ENCODE data around the gene PHF12.

PHF12 gene

GRCh38 chr17:28955408-28955807 is 4.1 kb upstream of the PHF12 start:
- Histone ChIP-seq H3K4me3 (ENCODE audit: insufficient read depth, low read depth, low read length, poor library complexity, severe bottlenecking) (no peak overlapping the region), H3K4me1 (ENCODE audit: control insufficient read depth, insufficient read depth, low read length, poor library complexity, severe bottlenecking) (peaks cover 5% of the 10 kb centered on the region), H3K27ac (ENCODE audit: insufficient read depth, low read length, poor library complexity, severe bottlenecking) (no peak overlapping the region), H3K36me3 (ENCODE audit: control insufficient read depth, insufficient read depth, low read length) (no peaks in the 10 kb centered on the region), H3K27me3 (replicated peaks; ENCODE audit: control insufficient read depth, insufficient read depth, low read length, poor library complexity, severe bottlenecking) (no peaks in the 10 kb centered on the region), H3K9me3 (ENCODE audit: control insufficient read depth, low read length) (no peaks in the 10 kb centered on the region)
- no peak for DNase-seq

GRCh38 chr17:28954886-28955285 is 3.6 kb upstream of the PHF12 start:
- Histone ChIP-seq H3K4me3 (ENCODE audit: insufficient read depth, low read depth, low read length, poor library complexity, severe bottlenecking) (no peak overlapping the region), H3K9me3 (ENCODE audit: control insufficient read depth, low read length) (no peaks in the 10 kb centered on the region), H3K27me3 (replicated peaks; ENCODE audit: control insufficient read depth, insufficient read depth, low read length, poor library complexity, severe bottlenecking) (no peaks in the 10 kb centered on the region), H3K36me3 (ENCODE audit: control insufficient read depth, insufficient read depth, low read length) (no peaks in the 10 kb centered on the region), H3K4me1 (ENCODE audit: control insufficient read depth, insufficient read depth, low read length, poor library complexity, severe bottlenecking) (peaks cover 5% of the 10 kb centered on the region), H3K27ac (ENCODE audit: insufficient read depth, low read length, poor library complexity, severe bottlenecking) (no peak overlapping the region)
- no peak for DNase-seq

- Histone ChIP-seq H3K4me1 (ENCODE audit: control insufficient read depth, insufficient read depth, low read length, poor library complexity, severe bottlenecking) (peaks cover 5% of the 10 kb centered on the region), H3K4me3 (ENCODE audit: insufficient read depth, low read depth, low read length, poor library complexity, severe bottlenecking) (no peak overlapping the region), H3K27me3 (replicated peaks; ENCODE audit: control insufficient read depth, insufficient read depth, low read length, poor library complexity, severe bottlenecking) (no peaks in the 10 kb centered on the region), H3K9me3 (ENCODE audit: control insufficient read depth, low read length) (no peaks in the 10 kb centered on the region), H3K36me3 (ENCODE audit: control insufficient read depth, insufficient read depth, low read length) (no peaks in the 10 kb centered on the region), H3K27ac (ENCODE audit: insufficient read depth, low read length, poor library complexity, severe bottlenecking) (no peak overlapping the region)
- peak in 2 of 3 donors; percentile 9 to 20 for DNase-seq
Measured at GRCh38 chr17:28953444-28954118, 2.3 kb upstream of the PHF12 start.

GRCh38 chr17:28951991-28952975 is 965 bp upstream of the PHF12 start:
- H3K4me1 ChIP-seq (ENCODE audit: control insufficient read depth, insufficient read depth, low read length, poor library complexity, severe bottlenecking) = peaks cover 14% of the 10 kb centered on the region
- H3K27ac ChIP-seq (ENCODE audit: insufficient read depth, low read length, poor library complexity, severe bottlenecking) = peak overlapping the region; percentile 90
- no peaks in the 10 kb centered on the region for H3K27me3 ChIP-seq (replicated peaks; ENCODE audit: control insufficient read depth, insufficient read depth, low read length, poor library complexity, severe bottlenecking)
- no peaks in the 10 kb centered on the region for H3K36me3 ChIP-seq (ENCODE audit: control insufficient read depth, insufficient read depth, low read length)
- H3K4me3 ChIP-seq (ENCODE audit: insufficient read depth, low read depth, low read length, poor library complexity, severe bottlenecking) = peak overlapping the region; percentile 57
- H3K9me3 ChIP-seq (ENCODE audit: control insufficient read depth, low read length) = no peaks in the 10 kb centered on the region
- peak; percentile 92 to 97 (median 95) for DNase-seq

GRCh38 chr17:28950752-28951427 is 428 bp downstream of the PHF12 start:
- no peaks in the 10 kb centered on the region for H3K27me3 ChIP-seq (replicated peaks; ENCODE audit: control insufficient read depth, insufficient read depth, low read length, poor library complexity, severe bottlenecking)
- peak overlapping the region; percentile 94 for H3K4me3 ChIP-seq (ENCODE audit: insufficient read depth, low read depth, low read length, poor library complexity, severe bottlenecking)
- no peak for DNase-seq
- no peaks in the 10 kb centered on the region for H3K9me3 ChIP-seq (ENCODE audit: control insufficient read depth, low read length)
- H3K36me3 ChIP-seq (ENCODE audit: control insufficient read depth, insufficient read depth, low read length) = no peaks in the 10 kb centered on the region
- peak overlapping the region; percentile 86 for H3K27ac ChIP-seq (ENCODE audit: insufficient read depth, low read length, poor library complexity, severe bottlenecking)
- peaks cover 24% of the 10 kb centered on the region for H3K4me1 ChIP-seq (ENCODE audit: control insufficient read depth, insufficient read depth, low read length, poor library complexity, severe bottlenecking)

- H3K27ac ChIP-seq (ENCODE audit: insufficient read depth, low read length, poor library complexity, severe bottlenecking) = peak overlapping the region; percentile 86
- no peaks in the 10 kb centered on the region for H3K36me3 ChIP-seq (ENCODE audit: control insufficient read depth, insufficient read depth, low read length)
- no peaks in the 10 kb centered on the region for H3K27me3 ChIP-seq (replicated peaks; ENCODE audit: control insufficient read depth, insufficient read depth, low read length, poor library complexity, severe bottlenecking)
- DNase-seq = peak; percentile 26 to 42 (median 34)
- no peaks in the 10 kb centered on the region for H3K9me3 ChIP-seq (ENCODE audit: control insufficient read depth, low read length)
- H3K4me1 ChIP-seq (ENCODE audit: control insufficient read depth, insufficient read depth, low read length, poor library complexity, severe bottlenecking) = peaks cover 27% of the 10 kb centered on the region
- H3K4me3 ChIP-seq (ENCODE audit: insufficient read depth, low read depth, low read length, poor library complexity, severe bottlenecking) = peak overlapping the region; percentile 94
Measured at GRCh38 chr17:28950017-28950751, 1.1 kb downstream of the PHF12 start.

GRCh38 chr17:28949185-28950016 is 1.9 kb downstream of the PHF12 start:
- H3K27ac ChIP-seq (ENCODE audit: insufficient read depth, low read length, poor library complexity, severe bottlenecking) = peak overlapping the region; percentile 86
- DNase-seq = peak in 2 of 3 donors; percentile 23 to 27
- peaks cover 27% of the 10 kb centered on the region for H3K4me1 ChIP-seq (ENCODE audit: control insufficient read depth, insufficient read depth, low read length, poor library complexity, severe bottlenecking)
- H3K27me3 ChIP-seq (replicated peaks; ENCODE audit: control insufficient read depth, insufficient read depth, low read length, poor library complexity, severe bottlenecking) = no peaks in the 10 kb centered on the region
- H3K4me3 ChIP-seq (ENCODE audit: insufficient read depth, low read depth, low read length, poor library complexity, severe bottlenecking) = peak overlapping the region; percentile 94
- H3K9me3 ChIP-seq (ENCODE audit: control insufficient read depth, low read length) = no peaks in the 10 kb centered on the region
- no peaks in the 10 kb centered on the region for H3K36me3 ChIP-seq (ENCODE audit: control insufficient read depth, insufficient read depth, low read length)

GRCh38 chr17:28948873-28949184 is 2.5 kb downstream of the PHF12 start:
- peaks cover 27% of the 10 kb centered on the region for H3K4me1 ChIP-seq (ENCODE audit: control insufficient read depth, insufficient read depth, low read length, poor library complexity, severe bottlenecking)
- H3K27me3 ChIP-seq (replicated peaks; ENCODE audit: control insufficient read depth, insufficient read depth, low read length, poor library complexity, severe bottlenecking) = no peaks in the 10 kb centered on the region
- peak overlapping the region; percentile 86 for H3K27ac ChIP-seq (ENCODE audit: insufficient read depth, low read length, poor library complexity, severe bottlenecking)
- DNase-seq = no peak
- no peaks in the 10 kb centered on the region for H3K36me3 ChIP-seq (ENCODE audit: control insufficient read depth, insufficient read depth, low read length)
- no peaks in the 10 kb centered on the region for H3K9me3 ChIP-seq (ENCODE audit: control insufficient read depth, low read length)
- peak overlapping the region; percentile 94 for H3K4me3 ChIP-seq (ENCODE audit: insufficient read depth, low read depth, low read length, poor library complexity, severe bottlenecking)

GRCh38 chr17:28948342-28948741 is 3.0 kb downstream of the PHF12 start:
- Histone ChIP-seq H3K27me3 (replicated peaks; ENCODE audit: control insufficient read depth, insufficient read depth, low read length, poor library complexity, severe bottlenecking) (no peaks in the 10 kb centered on the region), H3K27ac (ENCODE audit: insufficient read depth, low read length, poor library complexity, severe bottlenecking) (peak overlapping the region; percentile 86), H3K4me3 (ENCODE audit: insufficient read depth, low read depth, low read length, poor library complexity, severe bottlenecking) (peak overlapping the region; percentile 94), H3K9me3 (ENCODE audit: control insufficient read depth, low read length) (no peaks in the 10 kb centered on the region), H3K4me1 (ENCODE audit: control insufficient read depth, insufficient read depth, low read length, poor library complexity, severe bottlenecking) (peaks cover 27% of the 10 kb centered on the region), H3K36me3 (ENCODE audit: control insufficient read depth, insufficient read depth, low read length) (peaks cover 2% of the 10 kb centered on the region)
- DNase-seq = no peak
